Measurements from ENCODE around the gene LARP1.
"Not testable (repeated sequence)": the region's sequence is repeated elsewhere in the genome, so short reads cannot be mapped to it uniquely, and the experiment has no call there.

LARP1 gene

GRCh38 chr5:154755361-154756008 is at the start of gene LARP1:
TSS of gene LARP1 (plus strand) at chr5:154755377. CDS start at chr5:154755758, 381 bp downstream.
- DNase-seq (ENCODE audit: low read depth) = no peak

- no peak for DNase-seq (ENCODE audit: low read depth)
Measured at GRCh38 chr5:154706416-154706815, 48.8 kb upstream of the LARP1 start.

- no peak for DNase-seq (ENCODE audit: low read depth)
Measured at GRCh38 chr5:154707641-154708040, 47.5 kb upstream of the LARP1 start.

GRCh38 chr5:154708207-154708606 is 47.0 kb upstream of the LARP1 start:
- DNase-seq (ENCODE audit: low read depth) = no peak

GRCh38 chr5:154708846-154709245 is 46.3 kb upstream of the LARP1 start:
- DNase-seq (ENCODE audit: low read depth) = no peak

GRCh38 chr5:154709368-154710305 is 45.5 kb upstream of the LARP1 start:
- no peak for DNase-seq (ENCODE audit: low read depth)

GRCh38 chr5:154712518-154713437 is 42.4 kb upstream of the LARP1 start:
- DNase-seq (ENCODE audit: low read depth) = no peak

GRCh38 chr5:154713615-154714125 is 41.5 kb upstream of the LARP1 start:
- no peak for DNase-seq (ENCODE audit: low read depth)

GRCh38 chr5:154714266-154714986 is 40.8 kb upstream of the LARP1 start:
- no peak for DNase-seq (ENCODE audit: low read depth)

GRCh38 chr5:154721481-154722058 is 33.6 kb upstream of the LARP1 start:
- no peak for DNase-seq (ENCODE audit: low read depth)

- no peak for DNase-seq (ENCODE audit: low read depth)
Measured at GRCh38 chr5:154722097-154722496, 33.1 kb upstream of the LARP1 start.

- DNase-seq (ENCODE audit: low read depth) = no peak
Measured at GRCh38 chr5:154722936-154723335, 32.2 kb upstream of the LARP1 start.

GRCh38 chr5:154723740-154724505 is 31.3 kb upstream of the LARP1 start:
- DNase-seq (ENCODE audit: low read depth) = no peak

- DNase-seq (ENCODE audit: low read depth) = no peak
Measured at GRCh38 chr5:154727361-154727760, 27.8 kb upstream of the LARP1 start.

- DNase-seq (ENCODE audit: low read depth) = no peak
Measured at GRCh38 chr5:154728939-154729588, 26.1 kb upstream of the LARP1 start.

- no peak for DNase-seq (ENCODE audit: low read depth)
Measured at GRCh38 chr5:154729613-154730012, 25.6 kb upstream of the LARP1 start.

GRCh38 chr5:154730761-154731160 is 24.4 kb upstream of the LARP1 start:
- not testable (repeated sequence) for DNase-seq (ENCODE audit: low read depth)

GRCh38 chr5:154732212-154732611 is 23.0 kb upstream of the LARP1 start:
- DNase-seq (ENCODE audit: low read depth) = no peak

Data from stimulated activated CD8-positive, alpha-beta memory T cell treated with anti-CD3 and anti-CD28 coated beads, Interleukin-15, amount 100 ng/mL, for 1 hour (primary cell).